A673 (cell line): ENCODE data around the gene TBX19.

ENCODE experiments used
- EZH2 ChIP-seq: fragments of 200-600 bp; sonication (generic); IDR thresholded peaks from 2 replicates; pipeline ENCODE4 v1.6.1; 2017; ENCODE audit warnings: borderline replicate concordance, low read depth, mild to moderate bottlenecking, mixed read lengths, antibody characterized with exemption, low read length; ENCODE audit not compliant: poor library complexity, severe bottlenecking
- TF ChIP-seq, protein P1 (sequence below): fragments of 300-800, 200-600 bp; sonication (generic); conservative IDR thresholded peaks from 2 replicates; pipeline ENCODE4 v1.5.1; 2017; ENCODE audit warnings: low read depth, mild to moderate bottlenecking, antibody characterized with exemption, low read length, moderate library complexity, mixed read lengths

DNA sequence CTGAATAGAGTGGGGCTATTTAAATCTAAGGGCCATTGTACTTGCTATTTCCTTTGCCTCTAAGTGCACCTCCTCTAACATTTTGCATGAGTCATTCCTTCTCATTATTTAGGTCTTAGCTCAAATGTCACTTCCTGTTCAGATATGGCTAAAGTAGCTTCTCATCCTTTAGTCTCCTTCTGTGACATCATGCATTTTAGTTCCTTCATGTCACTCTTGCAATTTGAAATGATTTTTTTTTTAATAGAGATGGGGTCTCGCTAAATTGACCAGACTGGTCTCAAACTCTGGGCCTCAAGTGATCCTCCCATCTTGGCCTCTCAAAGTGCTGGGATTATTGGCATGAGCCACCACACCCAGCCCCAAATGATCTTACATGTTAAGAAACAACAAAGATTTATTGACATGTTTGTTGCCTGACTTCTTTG lies 6.6 kb downstream of the TBX19 start:
- TF ChIP-seq, protein P1, sequence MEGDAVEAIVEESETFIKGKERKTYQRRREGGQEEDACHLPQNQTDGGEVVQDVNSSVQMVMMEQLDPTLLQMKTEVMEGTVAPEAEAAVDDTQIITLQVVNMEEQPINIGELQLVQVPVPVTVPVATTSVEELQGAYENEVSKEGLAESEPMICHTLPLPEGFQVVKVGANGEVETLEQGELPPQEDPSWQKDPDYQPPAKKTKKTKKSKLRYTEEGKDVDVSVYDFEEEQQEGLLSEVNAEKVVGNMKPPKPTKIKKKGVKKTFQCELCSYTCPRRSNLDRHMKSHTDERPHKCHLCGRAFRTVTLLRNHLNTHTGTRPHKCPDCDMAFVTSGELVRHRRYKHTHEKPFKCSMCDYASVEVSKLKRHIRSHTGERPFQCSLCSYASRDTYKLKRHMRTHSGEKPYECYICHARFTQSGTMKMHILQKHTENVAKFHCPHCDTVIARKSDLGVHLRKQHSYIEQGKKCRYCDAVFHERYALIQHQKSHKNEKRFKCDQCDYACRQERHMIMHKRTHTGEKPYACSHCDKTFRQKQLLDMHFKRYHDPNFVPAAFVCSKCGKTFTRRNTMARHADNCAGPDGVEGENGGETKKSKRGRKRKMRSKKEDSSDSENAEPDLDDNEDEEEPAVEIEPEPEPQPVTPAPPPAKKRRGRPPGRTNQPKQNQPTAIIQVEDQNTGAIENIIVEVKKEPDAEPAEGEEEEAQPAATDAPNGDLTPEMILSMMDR, result no peak
- no peak for TF ChIP-seq EZH2
